GM19240 (cell line): ENCODE results near the gene DNAJC1.
"Not testable (repeated sequence)": the region's sequence is repeated elsewhere in the genome, so short reads cannot be mapped to it uniquely, and the experiment has no call there.

Experiments
- DNase-seq: peaks from one replicate; pipeline ENCODE4 v3.0.0; 2011; ENCODE audit warnings: low spot score; ENCODE audit not compliant: insufficient read length

DNAJC1 gene

DNA sequence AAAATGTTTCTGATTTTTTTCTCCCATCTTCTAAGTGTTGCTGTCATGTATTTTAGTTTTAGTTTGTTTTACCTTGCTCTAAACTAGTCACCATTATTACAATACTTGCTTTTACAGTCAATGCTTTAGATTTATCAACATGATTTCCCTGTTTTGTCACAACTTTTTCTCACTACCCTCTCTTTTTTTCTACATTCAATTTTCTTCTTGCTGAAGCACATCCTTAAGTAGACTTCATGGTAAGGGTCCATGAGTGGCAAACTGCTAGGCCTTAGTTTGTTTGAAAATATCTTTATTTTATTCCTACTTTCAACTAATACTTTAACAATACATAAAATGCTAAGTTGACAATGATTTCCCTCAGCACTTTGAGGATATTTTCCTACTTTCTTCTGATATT lies 173.5 kb downstream of the DNAJC1 start:
- DNase-seq: no peak

GRCh38 chr10:21827308-21827707 lies 176.2 kb downstream of the DNAJC1 start:
- no peak for DNase-seq

- no peak for DNase-seq
These were observed 176.8 kb downstream of the DNAJC1 start for GRCh38 chr10:21826725-21827124.

DNA sequence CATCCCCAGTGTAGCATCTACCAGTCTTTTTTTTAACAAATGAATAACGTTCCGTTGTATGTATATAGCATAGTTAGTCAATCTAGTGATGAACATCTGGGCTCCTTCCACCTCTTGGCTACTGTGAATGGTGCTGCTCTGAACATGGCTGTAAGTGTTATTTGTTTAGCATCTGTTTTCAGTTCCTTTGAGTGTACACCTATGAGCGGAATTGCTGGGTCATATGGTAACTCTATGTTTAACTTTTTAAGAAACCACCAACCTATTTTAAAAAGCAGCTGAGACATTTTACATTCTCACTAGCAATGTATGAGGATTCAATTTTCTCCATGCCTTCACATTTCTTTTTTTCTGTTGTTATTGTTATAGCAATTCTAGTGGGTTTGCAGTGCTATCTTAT lies 178.2 kb downstream of the DNAJC1 start:
- no peak for DNase-seq

GRCh38 chr10:21824409-21824808 lies 179.1 kb downstream of the DNAJC1 start:
- DNase-seq: no peak

GRCh38 chr10:21823617-21824016 lies 179.9 kb downstream of the DNAJC1 start:
- DNase-seq: no peak

DNA sequence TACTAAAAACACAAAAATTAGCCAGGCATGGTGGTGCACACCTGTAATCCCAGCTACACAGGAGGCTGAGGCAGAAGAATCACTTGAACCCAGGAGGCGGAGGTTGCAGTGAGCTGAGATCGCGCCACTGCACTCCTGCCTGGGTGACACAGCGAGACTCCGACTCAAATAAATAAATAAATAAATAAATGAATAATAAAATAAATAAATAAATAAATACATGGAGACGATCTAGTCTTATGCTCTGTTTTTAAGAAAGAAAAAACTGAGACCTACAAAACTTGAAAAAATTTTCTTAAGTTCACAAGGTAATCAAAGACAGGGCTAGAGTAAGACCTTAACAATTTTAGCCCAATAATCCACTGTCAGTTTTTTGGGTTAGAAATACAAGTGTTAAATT lies 181.3 kb downstream of the DNAJC1 start:
- not testable (repeated sequence) for DNase-seq

DNA sequence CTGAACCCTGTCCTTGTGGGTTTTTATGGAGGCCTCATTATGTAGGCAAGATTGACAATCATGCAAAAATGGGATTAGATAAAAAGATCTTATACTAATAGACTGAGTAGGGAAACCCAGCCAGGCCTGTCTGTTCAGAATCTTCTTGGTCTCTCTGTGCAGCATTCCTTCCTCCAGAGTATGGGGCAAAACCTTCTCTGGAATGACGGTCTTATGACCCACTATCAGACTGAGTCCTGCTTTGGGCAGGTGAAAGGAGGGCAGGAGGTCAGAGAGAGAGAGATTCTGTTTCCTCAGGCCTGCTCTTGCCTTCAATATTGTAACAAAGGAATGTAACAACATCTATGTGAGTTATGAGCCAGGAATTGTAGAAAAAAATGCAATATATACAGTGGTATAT lies 182.6 kb downstream of the DNAJC1 start:
- no peak for DNase-seq

DNA sequence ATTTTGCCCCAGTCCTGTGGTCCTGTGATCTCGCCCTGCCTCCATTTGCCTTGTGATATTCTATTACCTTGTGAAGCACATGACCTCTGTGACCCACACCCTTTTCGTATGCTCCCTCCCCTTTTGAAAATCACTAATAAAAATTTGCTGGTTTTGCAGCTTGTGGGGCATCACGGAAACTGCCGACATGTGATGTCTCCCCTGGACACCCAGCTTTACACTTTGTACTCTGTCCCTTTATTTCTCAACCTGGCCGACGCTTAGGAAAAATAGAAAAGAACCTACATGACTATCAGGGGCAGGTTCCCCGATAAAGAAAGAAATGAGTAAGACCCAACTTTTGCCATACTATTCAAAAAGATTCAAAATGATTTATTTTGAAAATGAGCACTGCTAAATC lies 185.1 kb downstream of the DNAJC1 start:
- not testable (repeated sequence) for DNase-seq

- DNase-seq: no peak
These were observed 188.7 kb downstream of the DNAJC1 start for GRCh38 chr10:21814866-21815265.

DNA sequence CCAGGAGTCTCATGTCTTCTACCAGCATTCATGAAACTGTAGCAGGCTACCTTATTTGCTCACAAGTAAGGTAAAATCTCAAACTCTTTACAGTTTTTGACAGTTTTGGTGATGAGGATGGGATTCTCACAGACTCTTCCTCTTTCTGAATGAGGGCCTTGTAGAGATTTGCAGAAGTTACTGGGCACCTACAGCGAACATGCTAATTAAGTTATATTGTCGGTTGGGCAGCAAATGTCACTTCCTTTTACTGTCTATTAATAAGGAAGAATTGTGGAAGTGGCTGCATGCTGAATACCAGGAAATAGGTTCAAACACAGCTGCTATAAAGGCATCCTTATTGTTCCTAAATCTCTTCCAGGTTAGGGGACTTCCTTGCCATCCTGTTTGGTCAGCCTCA lies 189.6 kb downstream of the DNAJC1 start:
- DNase-seq: no peak

GRCh38 chr10:21811245-21811585 lies 192.3 kb downstream of the DNAJC1 start:
- DNase-seq: no peak

DNA sequence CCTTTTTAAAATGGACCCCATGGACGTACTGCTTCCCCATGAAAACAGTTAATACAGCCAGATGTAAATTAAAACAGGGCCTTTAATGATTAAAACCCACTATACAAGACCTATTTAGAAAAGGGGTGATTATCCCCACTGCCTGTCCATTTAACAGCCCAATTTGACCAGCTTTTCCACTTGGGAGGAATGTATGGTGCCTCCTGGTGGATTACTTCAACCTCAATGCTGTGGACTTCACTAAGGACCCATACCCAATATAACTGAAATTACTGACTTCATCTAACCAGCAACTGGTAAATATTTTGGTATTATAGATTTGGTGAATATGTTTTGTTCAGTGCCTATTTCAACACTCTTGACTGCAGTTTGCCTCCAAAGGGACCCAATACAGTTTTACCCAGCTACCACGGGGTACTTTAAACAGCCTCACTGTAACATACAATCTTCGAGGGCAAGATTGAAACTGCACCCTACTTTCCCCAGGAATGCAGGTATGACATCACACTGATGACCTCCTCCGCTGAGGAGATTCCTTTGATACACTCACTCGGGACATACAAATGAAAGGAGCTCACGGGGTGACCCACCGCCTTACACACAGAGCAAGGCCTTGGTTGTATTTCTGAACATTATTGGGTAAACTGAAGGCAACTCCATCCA lies 192.8 kb downstream of the DNAJC1 start:
- DNase-seq: no peak

GRCh38 chr10:21808550-21808949 lies 195.0 kb downstream of the DNAJC1 start:
- no peak for DNase-seq

GRCh38 chr10:21807180-21807579 lies 196.3 kb downstream of the DNAJC1 start:
- no peak for DNase-seq

DNA sequence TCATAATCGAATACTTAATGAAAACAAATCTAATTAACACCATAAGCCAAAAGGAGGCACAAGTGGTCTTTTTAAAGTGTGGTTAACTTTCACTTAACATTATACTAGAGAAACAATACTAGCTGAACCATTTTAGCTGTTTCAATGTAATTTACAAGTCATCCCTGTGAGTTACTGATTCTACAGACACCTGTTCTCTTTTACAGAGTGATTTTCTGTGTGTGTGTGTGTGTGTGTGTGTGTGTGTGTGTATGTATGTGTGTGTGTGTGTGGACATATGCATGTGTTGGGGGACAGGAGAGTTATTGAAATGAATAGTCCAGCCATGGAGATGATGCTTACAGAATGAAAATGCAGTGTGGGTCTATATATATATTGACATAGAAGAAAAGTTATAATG lies 200.2 kb downstream of the DNAJC1 start:
- no peak for DNase-seq

DNA sequence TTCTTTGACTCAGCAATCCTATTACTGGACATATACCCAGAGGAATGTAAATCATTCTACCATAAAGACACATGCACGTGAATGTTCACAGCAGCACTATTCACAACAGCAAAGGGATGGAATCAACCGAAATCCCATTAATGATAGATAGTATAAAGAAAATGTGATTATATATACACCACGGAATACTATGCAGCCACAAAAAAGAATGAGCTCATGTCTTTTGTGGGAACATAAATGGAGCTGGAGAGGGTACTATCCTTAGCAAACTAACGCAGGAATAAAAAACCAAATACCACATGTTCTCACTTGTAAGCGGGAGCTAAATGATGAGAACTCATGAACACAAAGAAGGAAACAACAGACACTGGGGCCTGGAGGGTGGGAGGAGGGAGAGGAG lies 201.9 kb downstream of the DNAJC1 start:
- DNase-seq: no peak

- no peak for DNase-seq
These were observed 205.4 kb downstream of the DNAJC1 start for GRCh38 chr10:21797984-21798765.

- no peak for DNase-seq
These were observed 206.0 kb downstream of the DNAJC1 start for GRCh38 chr10:21797533-21797932.

GRCh38 chr10:21791276-21791675 lies 212.3 kb downstream of the DNAJC1 start:
- no peak for DNase-seq

DNA sequence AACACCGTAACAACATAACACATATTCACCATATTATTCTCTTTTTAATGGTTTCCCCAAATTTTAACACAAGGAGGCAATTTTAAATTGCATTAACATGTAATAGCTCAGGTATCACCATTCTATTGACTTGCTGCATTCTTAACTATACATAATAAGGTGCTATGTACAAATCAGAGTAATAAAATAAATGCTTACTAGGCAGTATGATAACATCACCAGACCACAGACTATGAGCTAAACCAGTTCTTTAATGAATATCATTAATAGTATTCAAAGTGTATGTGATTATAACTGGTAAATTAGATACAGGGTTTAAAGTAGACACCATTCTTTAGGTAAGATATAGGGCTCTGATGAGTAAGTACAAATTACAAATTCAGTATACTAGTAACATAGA lies 226.6 kb downstream of the DNAJC1 start:
- no peak for DNase-seq

DNA sequence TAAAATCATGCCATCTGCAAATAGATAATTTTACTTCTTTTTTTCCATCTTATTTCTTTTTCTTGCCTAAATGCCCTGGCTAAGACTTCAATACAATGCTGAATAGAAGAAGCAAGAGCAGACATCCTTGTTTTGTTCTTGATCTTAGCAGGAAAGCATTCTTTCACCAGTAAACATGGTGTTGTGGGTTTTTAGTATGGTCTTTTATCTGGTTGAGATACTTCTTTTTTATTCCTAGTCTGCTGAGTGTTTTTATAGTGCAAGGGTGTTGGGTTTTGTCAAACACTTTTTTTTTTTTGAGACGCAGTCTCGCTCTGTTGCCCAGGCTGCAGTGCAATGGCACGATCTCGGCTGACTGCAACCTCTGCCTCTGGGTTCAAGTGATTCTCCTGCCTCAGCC lies 232.3 kb downstream of the DNAJC1 start:
- DNase-seq: no peak

DNA sequence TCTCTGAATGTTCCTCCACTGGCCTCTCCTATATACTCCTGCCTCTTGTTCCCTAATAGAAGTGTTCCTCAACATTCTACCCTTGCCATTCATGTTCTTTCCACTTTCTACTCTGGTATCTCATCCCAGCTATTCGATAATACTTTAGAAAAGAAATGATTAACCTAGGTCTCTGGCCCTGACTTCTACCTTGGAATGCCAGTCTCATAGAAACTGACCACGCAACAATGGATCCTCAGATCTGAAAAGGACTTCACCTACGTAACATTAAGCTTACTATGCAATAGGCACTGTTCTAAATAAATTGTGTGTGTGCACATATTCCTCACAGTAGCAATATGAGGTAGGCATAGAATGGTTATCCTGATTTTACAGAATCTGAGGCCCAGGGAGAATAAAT lies 234.5 kb downstream of the DNAJC1 start:
- no peak for DNase-seq
